ENCODE measurements around the gene RYR2.

DNA sequence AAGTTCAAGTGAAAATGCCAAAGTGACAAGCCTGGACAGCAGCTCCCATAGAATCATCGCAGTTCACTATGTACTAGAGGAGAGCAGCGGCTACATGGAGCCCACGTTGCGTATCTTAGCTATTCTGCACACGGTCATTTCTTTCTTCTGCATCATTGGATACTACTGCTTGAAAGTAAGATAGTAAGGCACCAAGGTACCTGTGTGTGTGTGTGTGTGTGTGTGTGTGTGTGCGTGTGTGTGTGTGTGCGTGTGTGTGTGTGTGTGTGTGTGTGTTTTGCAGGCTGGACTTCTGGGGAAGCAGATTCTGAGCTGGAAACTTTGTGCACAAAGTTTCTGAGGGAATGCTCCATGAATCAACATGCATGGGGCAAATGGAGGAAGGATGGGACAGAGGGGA is 750.2 kb downstream of the RYR2 start:
- TF ChIP-seq, protein P1, sequence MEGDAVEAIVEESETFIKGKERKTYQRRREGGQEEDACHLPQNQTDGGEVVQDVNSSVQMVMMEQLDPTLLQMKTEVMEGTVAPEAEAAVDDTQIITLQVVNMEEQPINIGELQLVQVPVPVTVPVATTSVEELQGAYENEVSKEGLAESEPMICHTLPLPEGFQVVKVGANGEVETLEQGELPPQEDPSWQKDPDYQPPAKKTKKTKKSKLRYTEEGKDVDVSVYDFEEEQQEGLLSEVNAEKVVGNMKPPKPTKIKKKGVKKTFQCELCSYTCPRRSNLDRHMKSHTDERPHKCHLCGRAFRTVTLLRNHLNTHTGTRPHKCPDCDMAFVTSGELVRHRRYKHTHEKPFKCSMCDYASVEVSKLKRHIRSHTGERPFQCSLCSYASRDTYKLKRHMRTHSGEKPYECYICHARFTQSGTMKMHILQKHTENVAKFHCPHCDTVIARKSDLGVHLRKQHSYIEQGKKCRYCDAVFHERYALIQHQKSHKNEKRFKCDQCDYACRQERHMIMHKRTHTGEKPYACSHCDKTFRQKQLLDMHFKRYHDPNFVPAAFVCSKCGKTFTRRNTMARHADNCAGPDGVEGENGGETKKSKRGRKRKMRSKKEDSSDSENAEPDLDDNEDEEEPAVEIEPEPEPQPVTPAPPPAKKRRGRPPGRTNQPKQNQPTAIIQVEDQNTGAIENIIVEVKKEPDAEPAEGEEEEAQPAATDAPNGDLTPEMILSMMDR (IDR thresholded peaks at IDR 0.05), result no peak
- no peak for TF ChIP-seq POLR2A (IDR thresholded peaks at IDR 0.05)
